SK-N-SH (cell line): ENCODE measurements around the gene GPD1. TPM values are rescaled to one million over a fixed set of nuclear protein-coding genes. Genes with fewer than 3 reads are reported as not detected.

Experiments
- CTCF ChIA-PET: fragments of 300-600, 350-600 bp; formaldehyde crosslinking; extraction: SDS; loops from one replicate; lab custom pipeline; 2021; lab: Yijun Ruan, JAX
- POLR2A ChIA-PET: fragments of 350-600 bp; sonication (Branson Sonifier 250); formaldehyde crosslinking; extraction: SDS; loops from one replicate; lab custom pipeline; 2020; ENCODE audit warnings: antibody characterized with exemption, inconsistent platforms; lab: Yijun Ruan, JAX
- DNase-seq: peaks from one replicate; pipeline ENCODE4 v3.0.0; 2012
- H2AFZ ChIP-seq: fragments of 200-600 bp; sonication (generic); 2 replicates; pipeline ENCODE4 v1.8.1; 2016; ENCODE audit warnings: antibody characterized with exemption, mild to moderate bottlenecking, low read depth
- H3F3A ChIP-seq: fragments of 200-600 bp; sonication (generic); replicated peaks from 2 replicates; pipeline ENCODE3; 2016; ENCODE audit warnings: antibody characterized with exemption, mild to moderate bottlenecking; ENCODE audit not compliant: insufficient read depth
- H3K27ac ChIP-seq, 2 experiments: fragments of 200-500 bp in 1 of 2; fragments of 200-600 bp in 1 of 2; sonication (Bioruptor generic) in 1 of 2; sonication (generic), shearing (Covaris generic) in 1 of 2; 2 replicates each; pipeline versions ENCODE4 v1.5.1 to v1.6.1; 2014 to 2016; ENCODE audit warnings: low read depth in 2 of 2, inconsistent platforms in 1 of 2, low read length in 1 of 2, mild to moderate bottlenecking in 1 of 2, mixed read lengths in 1 of 2
- H3K27me3 ChIP-seq: fragments of 200-600 bp; sonication (generic), shearing (Covaris generic); 2 replicates; pipeline ENCODE4 v1.6.1; 2016; ENCODE audit warnings: mixed run types; ENCODE audit not compliant: insufficient read depth
- H3K36me3 ChIP-seq, 2 experiments: fragments of 200-500 bp in 1 of 2; fragments of 200-600 bp in 1 of 2; sonication (Bioruptor generic) in 1 of 2; sonication (generic) in 1 of 2; replicated peaks in 1 of 2; 2 replicates each; pipeline versions ENCODE3 to v1.5.1; 2014 to 2016; ENCODE audit warnings: low read length in 1 of 2, mild to moderate bottlenecking in 1 of 2; ENCODE audit not compliant: insufficient read depth in 2 of 2, control insufficient read depth in 1 of 2
- H3K4me1 ChIP-seq, 2 experiments: fragments of 200-500 bp in 1 of 2; fragments of 200-600 bp in 1 of 2; sonication (Bioruptor generic) in 1 of 2; sonication (generic), shearing (Covaris generic) in 1 of 2; 2 replicates each; pipeline versions ENCODE4 v1.5.1 to v1.6.1; 2014 to 2016; ENCODE audit warnings: low read depth in 1 of 2, low read length in 1 of 2, mixed run types in 1 of 2; ENCODE audit not compliant: insufficient read depth in 2 of 2, control insufficient read depth in 1 of 2
- H3K4me2 ChIP-seq: fragments of 200-600 bp; sonication (generic), shearing (Covaris generic); 2 replicates; pipeline ENCODE4 v1.6.1; 2017; ENCODE audit warnings: mixed run types
- H3K4me3 ChIP-seq, 2 experiments: fragments of 200-500 bp in 1 of 2; fragments of 200-600 bp in 1 of 2; sonication (Bioruptor generic) in 1 of 2; sonication (generic), shearing (Covaris generic) in 1 of 2; 2 replicates each; pipeline versions ENCODE4 v1.5.1 to v1.8.1; 2014 to 2016; ENCODE audit warnings: low read depth in 2 of 2, inconsistent platforms in 1 of 2, low read length in 1 of 2, mild to moderate bottlenecking in 1 of 2, mixed read lengths in 1 of 2, moderate library complexity in 1 of 2
- H3K79me2 ChIP-seq: fragments of 200-600 bp; sonication (generic); 2 replicates; pipeline ENCODE4 v1.8.1; 2017; ENCODE audit warnings: mild to moderate bottlenecking; ENCODE audit not compliant: insufficient read depth
- H3K9ac ChIP-seq: fragments of 200-600 bp; sonication (generic); 2 replicates; pipeline ENCODE4 v1.6.1; 2017; ENCODE audit warnings: mixed run types
- H3K9me2 ChIP-seq: fragments of 200-600 bp; sonication (generic); 2 replicates; pipeline ENCODE4 v1.6.1; 2017; ENCODE audit warnings: mixed run types
- H3K9me3 ChIP-seq: fragments of 200-600 bp; sonication (generic); 2 replicates; pipeline ENCODE4 v1.6.1; 2017; ENCODE audit warnings: mixed run types, mild to moderate bottlenecking, moderate library complexity
- H4K20me1 ChIP-seq: fragments of 200-600 bp; sonication (generic); 2 replicates; pipeline ENCODE4 v1.6.1; 2017; ENCODE audit warnings: mild to moderate bottlenecking, mixed run types; ENCODE audit not compliant: insufficient read depth
- CHD2 ChIP-seq: fragments of 150-350 bp; IDR thresholded peaks from 2 replicates; pipeline ENCODE4 v1.6.1; 2018; ENCODE audit warnings: low read length; ENCODE audit not compliant: partially characterized antibody
- ELF1 ChIP-seq: IDR thresholded peaks from 2 replicates; pipeline ENCODE4 v1.4.0; 2012
- EP300 ChIP-seq, 2 experiments: IDR thresholded peaks; 2 replicates each; pipeline versions ENCODE4 v1.4.0 to v1.6.1; 2012; ENCODE audit warnings: borderline replicate concordance in 1 of 2, low read depth in 1 of 2, low read length in 1 of 2
- EZH2phosphoT487 ChIP-seq: fragments of 200-600 bp; sonication (generic); IDR thresholded peaks from 2 replicates; pipeline ENCODE4 v1.6.1; 2017; ENCODE audit warnings: low read depth, mixed run types, mild to moderate bottlenecking, antibody characterized with exemption, moderate library complexity, borderline replicate concordance
- FOSL2 ChIP-seq: IDR thresholded peaks from 2 replicates; pipeline ENCODE4 v1.4.0; 2012; ENCODE audit warnings: low read depth, mild to moderate bottlenecking, moderate library complexity, borderline replicate concordance
- FOXJ3 ChIP-seq: sonication (generic); formaldehyde crosslinking; IDR thresholded peaks from 2 replicates; pipeline ENCODE4 v1.5.1; 2020; ENCODE audit warnings: mild to moderate bottlenecking, missing genetic modification reagents
- GABPA ChIP-seq: IDR thresholded peaks from 2 replicates; pipeline ENCODE4 v1.4.0; 2012; ENCODE audit warnings: low read depth, mild to moderate bottlenecking
- GATA2 ChIP-seq: sonication (generic); formaldehyde crosslinking; IDR thresholded peaks from 2 replicates; pipeline ENCODE4 v1.5.0; 2020; ENCODE audit warnings: mild to moderate bottlenecking, missing genetic modification reagents
- JUND ChIP-seq: IDR thresholded peaks from 2 replicates; pipeline ENCODE4 v1.4.0; 2012
- MAX ChIP-seq: IDR thresholded peaks from 2 replicates; pipeline ENCODE4 v1.4.0; 2012; ENCODE audit warnings: low read depth
- MEF2A ChIP-seq: IDR thresholded peaks from 2 replicates; pipeline ENCODE4 v1.4.0; 2012; ENCODE audit warnings: low read depth, borderline replicate concordance
- NFIC ChIP-seq: IDR thresholded peaks from 2 replicates; pipeline ENCODE4 v1.4.0; 2012; ENCODE audit warnings: borderline replicate concordance
- NRF1 ChIP-seq: IDR thresholded peaks from 2 replicates; pipeline ENCODE4 v1.6.1; 2012; ENCODE audit warnings: low read depth, mild to moderate bottlenecking, low read length
- PBX3 ChIP-seq: IDR thresholded peaks from 2 replicates; pipeline ENCODE4; 2012
- POLR2AphosphoS5 ChIP-seq: IDR thresholded peaks from 2 replicates; pipeline ENCODE4 v1.6.1; 2012; ENCODE audit warnings: low read depth, low read length
- RAD21 ChIP-seq: IDR thresholded peaks from 2 replicates; pipeline ENCODE4 v1.6.1; 2012; ENCODE audit warnings: mild to moderate bottlenecking, low read length
- SIN3A ChIP-seq: IDR thresholded peaks from 2 replicates; pipeline ENCODE4 v1.6.1; 2012; ENCODE audit warnings: low read depth, mild to moderate bottlenecking, low read length, moderate library complexity, borderline replicate concordance
- TAF1 ChIP-seq: IDR thresholded peaks from 2 replicates; pipeline ENCODE4 v1.6.1; 2012; ENCODE audit warnings: low read depth, mild to moderate bottlenecking, low read length, moderate library complexity, borderline replicate concordance
- TCF12 ChIP-seq: IDR thresholded peaks from 2 replicates; pipeline ENCODE4 v1.4.0; 2012
- TEAD4 ChIP-seq: IDR thresholded peaks from 2 replicates; pipeline ENCODE4 v1.4.0; 2012; ENCODE audit warnings: mild to moderate bottlenecking, borderline replicate concordance; ENCODE audit not compliant: insufficient read depth
- USF2 ChIP-seq: fragments of 150-350 bp; IDR thresholded peaks from 2 replicates; pipeline ENCODE4 v1.6.1; 2017; ENCODE audit warnings: antibody characterized with exemption, low read length, low read depth, borderline replicate concordance
- YY1 ChIP-seq: IDR thresholded peaks from 2 replicates; pipeline ENCODE4 v1.4.0; 2012; ENCODE audit warnings: low read depth, mild to moderate bottlenecking
- ZBTB33 ChIP-seq: IDR thresholded peaks from 2 replicates; pipeline ENCODE4 v1.4.0; 2012; ENCODE audit warnings: low read depth, borderline replicate concordance
- WGBS: methylation state at CpG from one replicate; pipeline ENCODE4 v1.1.6; 2017; ENCODE audit warnings: low lambda C conversion rate; 5-methylcytosine and 5-hydroxymethylcytosine counted together
- polyA plus RNA-seq, 3 experiments: library from polyadenylated mRNA; depleted of rRNA; stranded (reverse); fragments of >200 nt; gene quantifications; 2 replicates each; pipeline ENCODE4 v1.2.3, GENCODE V29; 2012

Gene GPD1
- polyA plus RNA-seq, 1 of the 3 experiments (the other 2 are of a cell fraction): 0.07 TPM

GRCh38 chr12:50117057-50117622 is 13.3 kb downstream of the GPD1 start:
- H4K20me1 ChIP-seq: peaks cover 9% of the 10 kb centered on the region; the same call in 1 of the 2 replicates
- H2AFZ ChIP-seq: no peak overlapping the region
- no peak overlapping the region for H3K4me3 ChIP-seq
- H3K79me2 ChIP-seq: peaks cover 70% of the 10 kb centered on the region
- no peak overlapping the region for H3K27ac ChIP-seq
- H3K9me3 ChIP-seq: no peaks in the 10 kb centered on the region
- peaks cover 0 to 2% of the 10 kb centered on the region in 2 experiments; a peak in 1 of 4 replicates for H3K4me1 ChIP-seq
- DNase-seq: no peak
- ChIA-PET POLR2A (interaction anchor here (1.8 kb wide), 1 partner anchor 9 kb away, joined by 8 read pairs; no protein-coding TSS in a partner anchor), CTCF (interaction anchor here (0.7 to 3.4 kb wide), 6 partner anchors 8 to 63 kb away, joined by 3 to 13 read pairs (median 3); partner anchors contain the start of gene SMARCD1)
- H3K9ac ChIP-seq: no peak overlapping the region
- H3K27me3 ChIP-seq: no peaks in the 10 kb centered on the region
- TF ChIP-seq ELF1: no peak
- TF ChIP-seq PBX3: no peak
- TF ChIP-seq TEAD4: no peak
- no peak for TF ChIP-seq POLR2AphosphoS5
- no peak for TF ChIP-seq ZBTB33
- no peak for TF ChIP-seq JUND
- TF ChIP-seq FOSL2: no peak
- TF ChIP-seq TAF1: no peak
- no peak for TF ChIP-seq GATA2 (CRISPR knock-in tag)
- no peak for TF ChIP-seq MEF2A
- no peak for TF ChIP-seq NRF1
- TF ChIP-seq TCF12: no peak
- TF ChIP-seq YY1: no peak
- TF ChIP-seq, all 33 proteins: peak for 0
- H3K4me2 ChIP-seq: no peak overlapping the region
- 99% methylated on average over 6 of the region's 6 CpGs for whole genome bisulfite sequencing
- H3K9me2 ChIP-seq: no peaks in the 10 kb centered on the region
- H3F3A ChIP-seq: peaks cover 14% of the 10 kb centered on the region
- H3K36me3 ChIP-seq: peaks cover 9 to 25% of the 10 kb centered on the region in 2 experiments

- Histone ChIP-seq H3K9me2 (no peaks in the 10 kb centered on the region), H3K27ac (no peak overlapping the region), H3K4me3 (no peak overlapping the region), H4K20me1 (no peaks in the 10 kb centered on the region), H3K79me2 (peaks cover 52% of the 10 kb centered on the region), H3K4me2 (no peak overlapping the region), H2AFZ (no peak overlapping the region), H3K9ac (no peak overlapping the region), H3K4me1 (no peaks in the 10 kb centered on the region), H3F3A (no peaks in the 10 kb centered on the region), H3K36me3 (peaks cover 15 to 29% of the 10 kb centered on the region in 2 experiments), H3K27me3 (no peaks in the 10 kb centered on the region), H3K9me3 (no peaks in the 10 kb centered on the region)
- POLR2A ChIA-PET: no interaction called here
- no peak for DNase-seq
- CTCF ChIA-PET: interaction anchor here (1.0 to 1.6 kb wide), 3 partner anchors 11 to 152 kb away, joined by 3 to 5 read pairs (median 4); no protein-coding TSS in a partner anchor
- WGBS: 100% methylated on average over 2 of the region's 2 CpGs
- TF ChIP-seq TAF1 (no peak), FOXJ3 (CRISPR knock-in tag) (no peak), GABPA (no peak), EP300 (IDR thresholded peaks at IDR 0.05; ENCODE audit: borderline replicate concordance in 1 of 2, low read depth in 1 of 2, low read length in 1 of 2) (no peak), RAD21 (no peak), NFIC (no peak), MEF2A (no peak), USF2 (no peak), CHD2 (no peak), MAX (no peak), JUND (no peak), ZBTB33 (no peak), EZH2phosphoT487 (no peak), SIN3A (no peak), TCF12 (no peak)
These were observed 15.6 kb downstream of the GPD1 start for GRCh38 chr12:50119387-50119786.
